Caco-2 (cell line): ENCODE measurements around the gene ATP6V0C. TPM values are rescaled to one million over a fixed set of nuclear protein-coding genes. Genes with fewer than 3 reads are reported as not detected.

Source experiments
- BruUV-seq: library from RNA; stranded (reverse); fragments of 400-500 nt; replicated peaks from 2 replicates; lab custom pipeline; 2021; lab: Mats Ljungman, UMichigan
- CTCF ChIA-PET: fragments of 300-600 bp; sonication (Branson Sonifier 250); formaldehyde crosslinking; loops from one replicate; lab custom pipeline; 2022; ENCODE audit warnings: antibody characterized with exemption; lab: Charles Lee
- POLR2A ChIA-PET: fragments of 300-600 bp; sonication (Branson Sonifier 250); formaldehyde crosslinking; loops from one replicate; lab custom pipeline; 2022; ENCODE audit warnings: antibody characterized with exemption; lab: Charles Lee
- DNase-seq, 2 experiments: peaks; one replicate each; pipeline versions ENCODE4 v3.0.0 to v3.0.0-alpha.2; 2020 to 2022
- H3K27me3 ChIP-seq: replicated peaks from 2 replicates; pipeline ENCODE4 v1.6.0; 2011; ENCODE audit warnings: low read length; ENCODE audit not compliant: control insufficient read depth, insufficient read depth
- H3K36me3 ChIP-seq: 2 replicates; pipeline ENCODE4 v1.5.1; 2011; ENCODE audit warnings: low read length; ENCODE audit not compliant: control insufficient read depth, insufficient read depth
- H3K4me1 ChIP-seq: fragments of 250-450 bp; sonication (Bioruptor Pico); 2 replicates; pipeline ENCODE4 v1.5.1; 2020; ENCODE audit warnings: mild to moderate bottlenecking
- H3K4me3 ChIP-seq: 2 replicates; pipeline ENCODE4 v1.5.1; 2011; ENCODE audit warnings: low read depth, mild to moderate bottlenecking, control low read depth, low read length
- H3K9me3 ChIP-seq: fragments of 250-450 bp; sonication (Bioruptor Pico); 2 replicates; pipeline ENCODE4 v1.5.1; 2020; ENCODE audit warnings: mild to moderate bottlenecking, moderate library complexity
- H3K27ac Mint-ChIP-seq: one replicate; pipeline ENCODE4 v1.8.0; 2022; ENCODE audit warnings: mixed read lengths; ENCODE audit not compliant: unreplicated experiment
- H3K27me3 Mint-ChIP-seq: one replicate; pipeline ENCODE4 v1.8.0; 2022; ENCODE audit warnings: mixed read lengths; ENCODE audit not compliant: insufficient read depth, unreplicated experiment
- H3K36me3 Mint-ChIP-seq: one replicate; pipeline ENCODE4 v1.8.0; 2022; ENCODE audit warnings: mild to moderate bottlenecking, mixed read lengths; ENCODE audit not compliant: insufficient read depth, unreplicated experiment
- H3K4me1 Mint-ChIP-seq: one replicate; pipeline ENCODE4 v1.8.0; 2022; ENCODE audit warnings: low read depth, mixed read lengths; ENCODE audit not compliant: unreplicated experiment
- H3K4me3 Mint-ChIP-seq: one replicate; pipeline ENCODE4 v1.8.0; 2022; ENCODE audit warnings: mild to moderate bottlenecking, moderate library complexity, mixed read lengths; ENCODE audit not compliant: unreplicated experiment
- H3K9me3 Mint-ChIP-seq: one replicate; pipeline ENCODE4 v1.8.0; 2022; ENCODE audit warnings: mixed read lengths; ENCODE audit not compliant: unreplicated experiment
- CTCF ChIP-seq, 2 experiments: fragments of 200-600 bp in 1 of 2; IDR thresholded peaks; 1 replicate in 1 of 2; 2 replicates in 1 of 2; pipeline versions ENCODE4 v1.5.1 to v1.8.0; 2011 to 2022; ENCODE audit warnings: antibody characterized with exemption in 1 of 2, control low read depth in 1 of 2, inconsistent platforms in 1 of 2, low read depth in 1 of 2, low read length in 1 of 2, mild to moderate bottlenecking in 1 of 2, moderate library complexity in 1 of 2; ENCODE audit not compliant: insufficient read depth in 1 of 2, severe bottlenecking in 1 of 2, unreplicated experiment in 1 of 2
- intact Hi-C: fragments of 100-400 bp; cut with micrococcal nuclease; formaldehyde crosslinking; loops from one replicate; pipeline ENCODE4 v1.10.0; 2022; ENCODE audit not compliant: unreplicated experiment
- total RNA-seq: library from RNA; stranded (reverse); gene quantifications from 2 replicates; pipeline ENCODE4 v1.2.3, GENCODE V29; 2022

Gene ATP6V0C
- total RNA-seq, 1 experiment from 2014 or later, result 200 TPM

GRCh38 chr16:2487903-2488531 is 25.7 kb upstream of the ATP6V0C start:
- no peaks in the 10 kb centered on the region for H3K36me3 ChIP-seq
- H3K9me3 Mint-ChIP-seq, result no peaks in the 10 kb centered on the region
- peaks cover 11% of the 10 kb centered on the region for H3K36me3 Mint-ChIP-seq
- no peak overlapping the region for H3K4me3 Mint-ChIP-seq
- peaks cover 17% of the 10 kb centered on the region for H3K4me1 Mint-ChIP-seq
- no peaks in the 10 kb centered on the region for H3K9me3 ChIP-seq
- no peak overlapping the region for H3K27ac Mint-ChIP-seq
- no peaks in the 10 kb centered on the region for H3K4me1 ChIP-seq
- CTCF ChIA-PET, result interaction anchor here (1.0 kb wide), 1 partner anchor 13 kb away, joined by 6 read pairs; no protein-coding TSS in a partner anchor
- DNase-seq, result no peak
- no peak overlapping the region for H3K4me3 ChIP-seq
- POLR2A ChIA-PET, result no interaction called here
- no peaks in the 10 kb centered on the region for H3K27me3 Mint-ChIP-seq
- no peak for TF ChIP-seq CTCF (IDR thresholded peaks at IDR 0.05; ENCODE audit: insufficient read depth in 1 of 2, low read depth in 1 of 2, low read length in 1 of 2, severe bottlenecking in 1 of 2, unreplicated experiment in 1 of 2)
- BruUV-seq, result no TSS peak
- intact Hi-C loops, result no loop called here
- H3K27me3 ChIP-seq, result no peaks in the 10 kb centered on the region

- H3K4me3 Mint-ChIP-seq, result no peak overlapping the region
- DNase-seq, result no peak
- ChIA-PET POLR2A (no interaction called here), CTCF (no interaction called here)
- H3K27me3 Mint-ChIP-seq, result no peaks in the 10 kb centered on the region
- TF ChIP-seq CTCF (IDR thresholded peaks at IDR 0.05; ENCODE audit: insufficient read depth in 1 of 2, low read depth in 1 of 2, low read length in 1 of 2, severe bottlenecking in 1 of 2, unreplicated experiment in 1 of 2), result no peak
- H3K9me3 Mint-ChIP-seq, result no peaks in the 10 kb centered on the region
- no peaks in the 10 kb centered on the region for H3K4me1 ChIP-seq
- H3K4me3 ChIP-seq, result no peak overlapping the region
- H3K36me3 Mint-ChIP-seq, result peaks cover 7% of the 10 kb centered on the region
- no peaks in the 10 kb centered on the region for H3K27me3 ChIP-seq
- no peaks in the 10 kb centered on the region for H3K36me3 ChIP-seq
- no peak overlapping the region for H3K27ac Mint-ChIP-seq
- peaks cover 7% of the 10 kb centered on the region for H3K4me1 Mint-ChIP-seq
- BruUV-seq, result no TSS peak
- intact Hi-C loops, result no loop called here
- H3K9me3 ChIP-seq, result no peaks in the 10 kb centered on the region
Observed at GRCh38 chr16:2489581-2489980, 24.2 kb upstream of the ATP6V0C start.

- Mint-ChIP-seq H3K27ac (no peak overlapping the region), H3K4me1 (no peaks in the 10 kb centered on the region), H3K4me3 (no peak overlapping the region), H3K36me3 (peaks cover 5% of the 10 kb centered on the region), H3K9me3 (no peaks in the 10 kb centered on the region), H3K27me3 (no peaks in the 10 kb centered on the region)
- Histone ChIP-seq H3K9me3 (no peaks in the 10 kb centered on the region), H3K4me1 (no peaks in the 10 kb centered on the region), H3K36me3 (no peaks in the 10 kb centered on the region), H3K27me3 (no peaks in the 10 kb centered on the region), H3K4me3 (no peak overlapping the region)
- BruUV-seq, result no TSS peak
- intact Hi-C loops, result no loop called here
- TF ChIP-seq CTCF (IDR thresholded peaks at IDR 0.05; ENCODE audit: insufficient read depth in 1 of 2, low read depth in 1 of 2, low read length in 1 of 2, severe bottlenecking in 1 of 2, unreplicated experiment in 1 of 2), result no peak
- POLR2A ChIA-PET, result no interaction called here
- no peak for DNase-seq
- CTCF ChIA-PET, result no interaction called here
Observed at GRCh38 chr16:2490190-2491105, 23.3 kb upstream of the ATP6V0C start.
